ENCODE measurements around the gene HNRNPL. TPM values are rescaled to one million over a fixed set of nuclear protein-coding genes. Genes with fewer than 3 reads are reported as not detected.

HNRNPL gene
- total and polyA plus RNA-seq, 10 of the 15 experiments (the other 5 are each of a cell fraction or from before 2014, with no cell fraction given), result 32.5 to 512 (median 306) TPM

DNA sequence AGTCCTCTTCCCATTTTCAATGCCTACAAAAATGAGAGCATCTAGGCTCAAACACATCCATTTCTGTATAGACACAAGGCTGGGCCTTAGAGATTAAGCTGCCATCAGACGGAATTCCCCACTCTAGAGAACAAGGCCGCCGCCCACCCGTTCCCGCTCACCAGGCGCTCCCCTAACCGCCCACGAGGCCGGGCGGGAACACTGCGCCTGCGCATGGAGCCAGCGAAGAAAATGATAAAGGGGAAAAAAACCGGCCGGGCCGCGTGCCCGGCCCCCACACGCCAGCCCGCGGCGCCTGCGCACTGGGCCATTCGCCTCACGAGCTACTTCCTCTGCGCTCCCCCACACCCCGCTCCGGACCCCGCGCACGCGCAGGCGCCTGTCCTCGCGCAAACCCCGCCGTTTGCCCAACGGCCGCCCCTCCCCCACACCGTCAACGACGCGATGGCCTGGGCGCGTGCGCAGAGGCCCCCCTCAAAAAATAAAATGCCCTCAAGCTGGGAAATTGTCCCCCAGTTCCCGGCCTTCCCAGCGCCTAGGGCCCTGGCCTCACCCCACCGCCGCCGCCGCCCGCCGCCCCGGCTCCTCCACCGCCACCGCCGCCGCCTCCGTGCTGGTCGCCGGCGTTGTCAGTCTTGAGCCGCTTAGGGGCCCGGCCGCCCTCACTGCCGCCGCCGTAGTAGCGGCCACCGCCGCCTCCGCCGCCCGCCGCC lies 483 bp downstream of the HNRNPL start (continued):
- TF ChIP-seq, protein P1, sequence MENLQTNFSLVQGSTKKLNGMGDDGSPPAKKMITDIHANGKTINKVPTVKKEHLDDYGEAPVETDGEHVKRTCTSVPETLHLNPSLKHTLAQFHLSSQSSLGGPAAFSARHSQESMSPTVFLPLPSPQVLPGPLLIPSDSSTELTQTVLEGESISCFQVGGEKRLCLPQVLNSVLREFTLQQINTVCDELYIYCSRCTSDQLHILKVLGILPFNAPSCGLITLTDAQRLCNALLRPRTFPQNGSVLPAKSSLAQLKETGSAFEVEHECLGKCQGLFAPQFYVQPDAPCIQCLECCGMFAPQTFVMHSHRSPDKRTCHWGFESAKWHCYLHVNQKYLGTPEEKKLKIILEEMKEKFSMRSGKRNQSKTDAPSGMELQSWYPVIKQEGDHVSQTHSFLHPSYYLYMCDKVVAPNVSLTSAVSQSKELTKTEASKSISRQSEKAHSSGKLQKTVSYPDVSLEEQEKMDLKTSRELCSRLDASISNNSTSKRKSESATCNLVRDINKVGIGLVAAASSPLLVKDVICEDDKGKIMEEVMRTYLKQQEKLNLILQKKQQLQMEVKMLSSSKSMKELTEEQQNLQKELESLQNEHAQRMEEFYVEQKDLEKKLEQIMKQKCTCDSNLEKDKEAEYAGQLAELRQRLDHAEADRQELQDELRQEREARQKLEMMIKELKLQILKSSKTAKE (IDR thresholded peaks at IDR 0.05; ENCODE audit: low read depth, poor library complexity, severe bottlenecking), result no peak
- peak; percentile 91; the same call in 1 of the 2 replicates for TF ChIP-seq CHD1 (IDR thresholded peaks at IDR 0.05; ENCODE audit: low read depth, low read length)
- TF ChIP-seq FOXM1 (IDR thresholded peaks at IDR 0.05; ENCODE audit: low read depth, low read length), result no peak; the same call in 1 of the 2 replicates
- TF ChIP-seq CREB1 (IDR thresholded peaks at IDR 0.05; ENCODE audit: low read depth), result no peak
- TF ChIP-seq RFX5 (IDR thresholded peaks at IDR 0.05; ENCODE audit: low read depth, low read length), result no peak
- no peak; the same call in 1 of the 2 replicates for TF ChIP-seq NR2C1 (IDR thresholded peaks at IDR 0.05)
- no peak for TF ChIP-seq NFYA (IDR thresholded peaks at IDR 0.05; ENCODE audit: borderline replicate concordance, low read depth, low read length)
- TF ChIP-seq RBBP5 (conservative IDR thresholded peaks at IDR 0.05), result no peak
- TF ChIP-seq ATF2 (IDR thresholded peaks at IDR 0.05; ENCODE audit: low read length), result no peak
- TF ChIP-seq SMARCA5 (IDR thresholded peaks at IDR 0.05), result peak; percentile 97
- peak; percentile 64; the same call in 1 of the 2 replicates for TF ChIP-seq TCF12 (IDR thresholded peaks at IDR 0.05; ENCODE audit: low read depth, low read length)
- no peak for TF ChIP-seq IRF4 (IDR thresholded peaks at IDR 0.05; ENCODE audit: low read depth, low read length)
- no peak for TF ChIP-seq TAF1 (IDR thresholded peaks at IDR 0.05; ENCODE audit: borderline replicate concordance, low read depth, low read length)
- TF ChIP-seq STAT3 (IDR thresholded peaks at IDR 0.05; ENCODE audit: low read depth, low read length), result no peak
- peak; percentile 55 for TF ChIP-seq CHD2 (IDR thresholded peaks at IDR 0.05; ENCODE audit: borderline replicate concordance, low read depth, low read length)
- TF ChIP-seq TARDBP (IDR thresholded peaks at IDR 0.05; ENCODE audit: borderline replicate concordance), result no peak
- no peak for TF ChIP-seq STAT1 (conservative IDR thresholded peaks at IDR 0.05)
- TF ChIP-seq YBX1 (IDR thresholded peaks at IDR 0.05), result no peak
- no peak for TF ChIP-seq RAD51 (IDR thresholded peaks at IDR 0.05)
- no peak for TF ChIP-seq CBX3 (IDR thresholded peaks at IDR 0.05; ENCODE audit: borderline replicate concordance, low read depth)
- TF ChIP-seq NFYB (IDR thresholded peaks at IDR 0.05; ENCODE audit: insufficient read depth, low read depth, low read length), result no peak
- TF ChIP-seq ATF7 (IDR thresholded peaks at IDR 0.05; ENCODE audit: low read depth), result peak; percentile 68
- TF ChIP-seq ZSCAN29 (IDR thresholded peaks at IDR 0.05), result no peak
- no peak for TF ChIP-seq MTA3 (IDR thresholded peaks at IDR 0.05; ENCODE audit: borderline replicate concordance, low read length)
- TF ChIP-seq ZNF24 (IDR thresholded peaks at IDR 0.05), result peak; percentile 47; the same call in 1 of the 2 replicates
- no peak for TF ChIP-seq CHD4 (IDR thresholded peaks at IDR 0.05)
- TF ChIP-seq ZNF274 (IDR thresholded peaks at IDR 0.05; ENCODE audit: insufficient read depth, insufficient read length), result no peak
- no peak for TF ChIP-seq HDGF (IDR thresholded peaks at IDR 0.05)
- TF ChIP-seq ATF3 (IDR thresholded peaks at IDR 0.05; ENCODE audit: borderline replicate concordance, extremely low read depth, low read depth, low read length), result no peak; the same call in 1 of the 2 replicates
- TF ChIP-seq RCOR1 (conservative IDR thresholded peaks at IDR 0.05; ENCODE audit: low read depth, low read length), result no peak
